Loucy (cell line): ENCODE results near the gene CEP97.

Experiments used
- H2AFZ ChIP-seq: fragments of 200-600 bp; sonication (generic); 2 replicates; pipeline ENCODE4 v1.6.0; 2016; ENCODE audit warnings: antibody characterized with exemption, mild to moderate bottlenecking, low read length, moderate library complexity
- H3F3A ChIP-seq: fragments of 200-600 bp; 2 replicates; pipeline ENCODE4 v1.6.0; 2016; ENCODE audit warnings: antibody characterized with exemption, low read depth, mild to moderate bottlenecking
- H3K27me3 ChIP-seq: fragments of 200-600 bp; sonication (generic); 2 replicates; pipeline ENCODE4 v1.6.1; 2014; ENCODE audit warnings: low read length, mild to moderate bottlenecking; ENCODE audit not compliant: insufficient read depth, poor library complexity, severe bottlenecking
- H3K36me3 ChIP-seq: fragments of 200-600 bp; sonication (generic); 2 replicates; pipeline ENCODE4 v1.6.1; 2016; ENCODE audit warnings: low read length; ENCODE audit not compliant: insufficient read depth
- H3K4me1 ChIP-seq: fragments of 200-600 bp; sonication (generic); 2 replicates; pipeline ENCODE4 v1.5.1; 2014; ENCODE audit warnings: low read length, mild to moderate bottlenecking; ENCODE audit not compliant: insufficient read depth, poor library complexity, severe bottlenecking
- H3K4me2 ChIP-seq: fragments of 200-600 bp; sonication (generic); 2 replicates; pipeline ENCODE4 v1.6.0; 2014; ENCODE audit warnings: antibody characterized with exemption, low read length, low read depth, mild to moderate bottlenecking; ENCODE audit not compliant: poor library complexity, severe bottlenecking
- H3K4me3 ChIP-seq: fragments of 200-600 bp; sonication (generic); 2 replicates; pipeline ENCODE4 v1.5.1; 2014; ENCODE audit warnings: low read length, mild to moderate bottlenecking, mixed read lengths; ENCODE audit not compliant: poor library complexity, severe bottlenecking
- H3K79me2 ChIP-seq: fragments of 200-600 bp; sonication (generic); 2 replicates; pipeline ENCODE4 v1.6.1; 2014; ENCODE audit warnings: low read length; ENCODE audit not compliant: insufficient read depth
- H3K9ac ChIP-seq: fragments of 200-600 bp; sonication (generic); 2 replicates; pipeline ENCODE4 v1.6.0; 2014; ENCODE audit warnings: mild to moderate bottlenecking, low read depth, low read length, moderate library complexity; ENCODE audit not compliant: poor library complexity, severe bottlenecking
- H3K9me2 ChIP-seq: fragments of 200-600 bp; sonication (generic); replicated peaks from 2 replicates; pipeline ENCODE4 v1.6.1; 2016; ENCODE audit warnings: low read depth, low read length, mixed read lengths
- H3K9me3 ChIP-seq: fragments of 200-600 bp; sonication (generic); 2 replicates; pipeline ENCODE4 v1.6.1; 2014; ENCODE audit warnings: mild to moderate bottlenecking, antibody characterized with exemption, low read length, low read depth; ENCODE audit not compliant: insufficient read depth
- H4K20me1 ChIP-seq: fragments of 200-600 bp; sonication (generic); 2 replicates; pipeline ENCODE4 v1.6.0; 2014; ENCODE audit warnings: antibody characterized with exemption, low read length, mild to moderate bottlenecking; ENCODE audit not compliant: insufficient read depth, poor library complexity, severe bottlenecking
- CTCF ChIP-seq: fragments of 200-600 bp; sonication (generic); conservative IDR thresholded peaks from 2 replicates; pipeline ENCODE4 v1.5.1; 2014; ENCODE audit warnings: mild to moderate bottlenecking, antibody characterized with exemption, low read length
- EZH2phosphoT487 ChIP-seq: fragments of 200-600 bp; IDR thresholded peaks from 2 replicates; pipeline ENCODE4 v1.6.1; 2018; ENCODE audit warnings: antibody characterized with exemption, mild to moderate bottlenecking, moderate library complexity, borderline replicate concordance

Gene CEP97

GRCh38 chr3:101720851-101721840, 3.3 kb upstream of the CEP97 start:
- no peak overlapping the region for H3K4me2 ChIP-seq
- no peak overlapping the region for H3K9ac ChIP-seq
- no peak overlapping the region for H3K4me3 ChIP-seq
- peaks cover 3% of the 10 kb centered on the region for H4K20me1 ChIP-seq
- peaks cover 13% of the 10 kb centered on the region for H3K4me1 ChIP-seq
- no peaks in the 10 kb centered on the region for H3K27me3 ChIP-seq
- peaks cover 6% of the 10 kb centered on the region; the same call in 1 of the 2 replicates for H3F3A ChIP-seq
- no peak overlapping the region for H2AFZ ChIP-seq
- H3K9me3 ChIP-seq: no peaks in the 10 kb centered on the region
- H3K9me2 ChIP-seq: no peaks in the 10 kb centered on the region
- TF ChIP-seq CTCF (no peak), EZH2phosphoT487 (no peak)
- H3K36me3 ChIP-seq: no peaks in the 10 kb centered on the region
- peaks cover 13% of the 10 kb centered on the region for H3K79me2 ChIP-seq

- Histone ChIP-seq H3K9ac (peak overlapping the region; percentile 20), H3K4me1 (peaks cover 26% of the 10 kb centered on the region), H3K36me3 (0 out of 2 replicates have a peak, but pooled peaks cover under 1% of the 10 kb centered on the region), H4K20me1 (peaks cover 11% of the 10 kb centered on the region), H3F3A (peaks cover 6% of the 10 kb centered on the region; the same call in 1 of the 2 replicates), H3K79me2 (peaks cover 23% of the 10 kb centered on the region), H3K4me2 (peak overlapping the region; percentile 58), H3K4me3 (no peak overlapping the region), H3K9me2 (no peaks in the 10 kb centered on the region), H2AFZ (peak overlapping the region; percentile 57; the same call in 1 of the 2 replicates), H3K9me3 (no peaks in the 10 kb centered on the region), H3K27me3 (no peaks in the 10 kb centered on the region)
- TF ChIP-seq EZH2phosphoT487 (no peak), CTCF (no peak)
These were observed 1.8 kb upstream of the CEP97 start for GRCh38 chr3:101722394-101723173.

GRCh38 chr3:101725194-101725889, 928 bp downstream of the CEP97 start:
- Histone ChIP-seq H4K20me1 (peaks cover 13% of the 10 kb centered on the region), H3K9ac (peak overlapping the region; percentile 91), H3F3A (peaks cover 6% of the 10 kb centered on the region; the same call in 1 of the 2 replicates), H3K9me2 (no peaks in the 10 kb centered on the region), H3K36me3 (peaks cover 16% of the 10 kb centered on the region; the same call in 1 of the 2 replicates), H3K4me1 (peaks cover 36% of the 10 kb centered on the region), H3K27me3 (no peaks in the 10 kb centered on the region), H3K4me2 (peak overlapping the region; percentile 87), H3K4me3 (peak overlapping the region; percentile 98), H3K79me2 (peaks cover 40% of the 10 kb centered on the region), H3K9me3 (no peaks in the 10 kb centered on the region), H2AFZ (peak overlapping the region; percentile 97)
- no peak for TF ChIP-seq EZH2phosphoT487
- no peak for TF ChIP-seq CTCF
